Breast epithelium (tissue), 3 donors: ENCODE measurements around the gene FRMPD2.

Source experiments
- POLR2AphosphoS5 ChIP-seq, 3 donors: sonication (generic); formaldehyde crosslinking; IDR thresholded peaks; one replicate each; pipeline ENCODE4 v1.6.1; 2017; ENCODE audit warnings: antibody characterized with exemption in 3 of 3
- TF ChIP-seq, protein P1 (sequence below), 3 donors: fragments of 450-650 bp; IDR thresholded peaks; one replicate each; pipeline ENCODE4 v1.5.1; 2016 to 2017; ENCODE audit warnings: antibody characterized with exemption in 3 of 3, mild to moderate bottlenecking in 3 of 3, moderate library complexity in 3 of 3

DNA sequence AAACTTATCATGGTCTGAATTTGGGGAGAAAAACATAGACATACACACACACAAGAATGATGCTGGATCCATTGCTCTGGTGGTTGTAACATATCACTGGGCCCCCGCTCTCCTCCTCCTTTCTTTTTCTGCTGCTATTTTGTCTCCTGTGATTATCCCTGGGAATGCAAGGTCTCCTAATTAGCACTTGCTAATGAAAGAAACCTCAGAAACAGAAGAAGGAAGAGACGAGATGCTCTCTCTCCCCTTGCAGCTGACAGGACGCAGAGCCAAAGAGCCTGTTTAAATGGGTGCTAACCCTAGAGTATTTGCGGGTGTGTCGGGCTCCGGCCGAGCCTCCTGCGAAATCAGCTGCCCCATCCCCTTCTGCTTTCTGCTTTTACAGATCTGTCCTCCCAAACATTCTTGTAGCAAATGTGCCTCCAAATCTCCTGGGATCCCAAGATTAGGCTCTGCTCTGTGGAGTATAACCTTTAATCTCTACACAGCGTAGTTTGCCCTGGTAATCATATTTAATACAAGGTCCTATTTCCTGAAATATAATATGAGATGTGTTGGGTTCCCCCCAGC, 81.5 kb downstream of the FRMPD2 start:
- TF ChIP-seq, protein P1, sequence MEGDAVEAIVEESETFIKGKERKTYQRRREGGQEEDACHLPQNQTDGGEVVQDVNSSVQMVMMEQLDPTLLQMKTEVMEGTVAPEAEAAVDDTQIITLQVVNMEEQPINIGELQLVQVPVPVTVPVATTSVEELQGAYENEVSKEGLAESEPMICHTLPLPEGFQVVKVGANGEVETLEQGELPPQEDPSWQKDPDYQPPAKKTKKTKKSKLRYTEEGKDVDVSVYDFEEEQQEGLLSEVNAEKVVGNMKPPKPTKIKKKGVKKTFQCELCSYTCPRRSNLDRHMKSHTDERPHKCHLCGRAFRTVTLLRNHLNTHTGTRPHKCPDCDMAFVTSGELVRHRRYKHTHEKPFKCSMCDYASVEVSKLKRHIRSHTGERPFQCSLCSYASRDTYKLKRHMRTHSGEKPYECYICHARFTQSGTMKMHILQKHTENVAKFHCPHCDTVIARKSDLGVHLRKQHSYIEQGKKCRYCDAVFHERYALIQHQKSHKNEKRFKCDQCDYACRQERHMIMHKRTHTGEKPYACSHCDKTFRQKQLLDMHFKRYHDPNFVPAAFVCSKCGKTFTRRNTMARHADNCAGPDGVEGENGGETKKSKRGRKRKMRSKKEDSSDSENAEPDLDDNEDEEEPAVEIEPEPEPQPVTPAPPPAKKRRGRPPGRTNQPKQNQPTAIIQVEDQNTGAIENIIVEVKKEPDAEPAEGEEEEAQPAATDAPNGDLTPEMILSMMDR (IDR thresholded peaks at IDR 0.05), result no peak
- TF ChIP-seq POLR2AphosphoS5 (IDR thresholded peaks at IDR 0.05), result no peak
